Measurements from ENCODE around the gene ZNF804B. TPM values are rescaled to one million over a fixed set of nuclear protein-coding genes. Genes with fewer than 3 reads are reported as not detected.
"Not testable (repeated sequence)": the region's sequence is repeated elsewhere in the genome, so short reads cannot be mapped to it uniquely, and the experiment has no call there.

ZNF804B gene
- total RNA-seq, 1 donor from 2014 or later = not detected

GRCh38 chr7:89170628-89171027, 411.1 kb downstream of the ZNF804B start:
- H3K27me3 Mint-ChIP-seq (ENCODE audit: unreplicated experiment) = no peaks in the 10 kb centered on the region
- DNase-seq (ENCODE audit: extremely low spot score, unreplicated experiment) = no peak
- H3K9me3 Mint-ChIP-seq (ENCODE audit: unreplicated experiment) = peaks cover 20% of the 10 kb centered on the region
- no peaks in the 10 kb centered on the region for H3K4me1 Mint-ChIP-seq (ENCODE audit: unreplicated experiment)
- H3K36me3 Mint-ChIP-seq (ENCODE audit: unreplicated experiment) = no peaks in the 10 kb centered on the region
- no peak overlapping the region for H3K27ac Mint-ChIP-seq (ENCODE audit: unreplicated experiment)
- no peak for TF ChIP-seq CTCF (IDR thresholded peaks at IDR 0.05)
- no peak overlapping the region for H3K4me3 Mint-ChIP-seq (ENCODE audit: unreplicated experiment)

- Mint-ChIP-seq H3K4me3 (ENCODE audit: unreplicated experiment) (no peak overlapping the region), H3K27ac (ENCODE audit: unreplicated experiment) (no peak overlapping the region), H3K9me3 (ENCODE audit: unreplicated experiment) (peaks cover 27% of the 10 kb centered on the region), H3K4me1 (ENCODE audit: unreplicated experiment) (no peaks in the 10 kb centered on the region), H3K36me3 (ENCODE audit: unreplicated experiment) (no peaks in the 10 kb centered on the region), H3K27me3 (ENCODE audit: unreplicated experiment) (no peaks in the 10 kb centered on the region)
- TF ChIP-seq CTCF (IDR thresholded peaks at IDR 0.05) = no peak
- DNase-seq (ENCODE audit: extremely low spot score, unreplicated experiment) = no peak
Observed at GRCh38 chr7:89182116-89182515, 422.6 kb downstream of the ZNF804B start.

- no peak for TF ChIP-seq CTCF (IDR thresholded peaks at IDR 0.05)
- Mint-ChIP-seq H3K36me3 (ENCODE audit: unreplicated experiment) (no peaks in the 10 kb centered on the region), H3K9me3 (ENCODE audit: unreplicated experiment) (peaks cover 25% of the 10 kb centered on the region), H3K27me3 (ENCODE audit: unreplicated experiment) (no peaks in the 10 kb centered on the region), H3K27ac (ENCODE audit: unreplicated experiment) (no peak overlapping the region), H3K4me1 (ENCODE audit: unreplicated experiment) (no peaks in the 10 kb centered on the region), H3K4me3 (ENCODE audit: unreplicated experiment) (no peak overlapping the region)
- DNase-seq (ENCODE audit: extremely low spot score, unreplicated experiment) = no peak
Observed at GRCh38 chr7:89183712-89184111, 424.2 kb downstream of the ZNF804B start.

GRCh38 chr7:89200758-89201157, 441.3 kb downstream of the ZNF804B start:
- Mint-ChIP-seq H3K36me3 (ENCODE audit: unreplicated experiment) (no peaks in the 10 kb centered on the region), H3K9me3 (ENCODE audit: unreplicated experiment) (no peaks in the 10 kb centered on the region), H3K27me3 (ENCODE audit: unreplicated experiment) (no peaks in the 10 kb centered on the region), H3K4me3 (ENCODE audit: unreplicated experiment) (no peak overlapping the region), H3K4me1 (ENCODE audit: unreplicated experiment) (no peaks in the 10 kb centered on the region), H3K27ac (ENCODE audit: unreplicated experiment) (no peak overlapping the region)
- TF ChIP-seq CTCF (IDR thresholded peaks at IDR 0.05) = no peak
- DNase-seq (ENCODE audit: extremely low spot score, unreplicated experiment) = no peak

GRCh38 chr7:89223900-89224395, 464.4 kb downstream of the ZNF804B start:
- no peaks in the 10 kb centered on the region for H3K27me3 Mint-ChIP-seq (ENCODE audit: unreplicated experiment)

GRCh38 chr7:89228688-89229171, 469.2 kb downstream of the ZNF804B start:
- not testable (repeated sequence) for H3K36me3 Mint-ChIP-seq (ENCODE audit: unreplicated experiment); H3K4me1 Mint-ChIP-seq (ENCODE audit: unreplicated experiment); H3K27ac Mint-ChIP-seq (ENCODE audit: unreplicated experiment); H3K27me3 Mint-ChIP-seq (ENCODE audit: unreplicated experiment); H3K4me3 Mint-ChIP-seq (ENCODE audit: unreplicated experiment)
- H3K9me3 Mint-ChIP-seq (ENCODE audit: unreplicated experiment) = peaks cover 17% of the 10 kb centered on the region
- peak; percentile 81 for DNase-seq (ENCODE audit: extremely low spot score, unreplicated experiment)

More at GRCh38 chr7:89223900-89224395, 464.4 kb downstream of the ZNF804B start:
- H3K4me1 Mint-ChIP-seq (ENCODE audit: unreplicated experiment) = no peaks in the 10 kb centered on the region
- no peak overlapping the region for H3K4me3 Mint-ChIP-seq (ENCODE audit: unreplicated experiment)
- TF ChIP-seq CTCF (IDR thresholded peaks at IDR 0.05) = no peak
- no peak for DNase-seq (ENCODE audit: extremely low spot score, unreplicated experiment)
- peaks cover 6% of the 10 kb centered on the region for H3K9me3 Mint-ChIP-seq (ENCODE audit: unreplicated experiment)
- no peaks in the 10 kb centered on the region for H3K36me3 Mint-ChIP-seq (ENCODE audit: unreplicated experiment)
- H3K27ac Mint-ChIP-seq (ENCODE audit: unreplicated experiment) = no peak overlapping the region
